NCI-H1694 (cell line): ENCODE results near the gene PER2.

Source experiments
- DNase-seq: peaks from one replicate; lab custom pipeline; 2025; lab: John Stamatoyannopoulos, UW

Gene PER2

GRCh38 chr2:238230699-238231098 is 57.7 kb downstream of the PER2 start:
- DNase-seq = no peak

- no peak for DNase-seq
These were observed 59.7 kb downstream of the PER2 start for GRCh38 chr2:238228700-238229099.

GRCh38 chr2:238227587-238228032 is 60.8 kb downstream of the PER2 start:
- no peak for DNase-seq

- no peak for DNase-seq
These were observed 61.5 kb downstream of the PER2 start for GRCh38 chr2:238226698-238227586.

- no peak for DNase-seq
These were observed 62.3 kb downstream of the PER2 start for GRCh38 chr2:238225911-238226697.

- no peak for DNase-seq
These were observed 63.3 kb downstream of the PER2 start for GRCh38 chr2:238225121-238225520.

- no peak for DNase-seq
These were observed 63.9 kb downstream of the PER2 start for GRCh38 chr2:238224356-238225035.

GRCh38 chr2:238220892-238221521 is 67.4 kb downstream of the PER2 start:
- DNase-seq = peak; percentile 31

- DNase-seq = no peak
These were observed 68.0 kb downstream of the PER2 start for GRCh38 chr2:238220274-238220891.

GRCh38 chr2:238216651-238217184 is 71.7 kb downstream of the PER2 start:
- DNase-seq = peak; percentile 69

GRCh38 chr2:238207006-238207405 is 81.4 kb downstream of the PER2 start:
- no peak for DNase-seq

- DNase-seq = no peak
These were observed 84.3 kb downstream of the PER2 start for GRCh38 chr2:238203973-238204683.

GRCh38 chr2:238203094-238203972 is 85.1 kb downstream of the PER2 start, which contains the start of gene ILKAP:
Gene ILKAP (minus strand): TSS chr2:238203695. CDS start chr2:238203553, 142 bp downstream.
- peak; percentile 62 for DNase-seq

GRCh38 chr2:238202326-238203093 is 85.9 kb downstream of the PER2 start:
- DNase-seq = no peak
